ENCODE results near the gene DHRS4L2. TPM values are rescaled to one million over a fixed set of nuclear protein-coding genes. Genes with fewer than 3 reads are reported as not detected.
"Not testable (repeated sequence)": the region's sequence is repeated elsewhere in the genome, so short reads cannot be mapped to it uniquely, and the experiment has no call there.

Gene DHRS4L2
- total and polyA plus RNA-seq, 10 of the 15 experiments (the other 5 are each of a cell fraction or from before 2014, with no cell fraction given), result 2.8 to 49.3 (median 21.8) TPM

DNA sequence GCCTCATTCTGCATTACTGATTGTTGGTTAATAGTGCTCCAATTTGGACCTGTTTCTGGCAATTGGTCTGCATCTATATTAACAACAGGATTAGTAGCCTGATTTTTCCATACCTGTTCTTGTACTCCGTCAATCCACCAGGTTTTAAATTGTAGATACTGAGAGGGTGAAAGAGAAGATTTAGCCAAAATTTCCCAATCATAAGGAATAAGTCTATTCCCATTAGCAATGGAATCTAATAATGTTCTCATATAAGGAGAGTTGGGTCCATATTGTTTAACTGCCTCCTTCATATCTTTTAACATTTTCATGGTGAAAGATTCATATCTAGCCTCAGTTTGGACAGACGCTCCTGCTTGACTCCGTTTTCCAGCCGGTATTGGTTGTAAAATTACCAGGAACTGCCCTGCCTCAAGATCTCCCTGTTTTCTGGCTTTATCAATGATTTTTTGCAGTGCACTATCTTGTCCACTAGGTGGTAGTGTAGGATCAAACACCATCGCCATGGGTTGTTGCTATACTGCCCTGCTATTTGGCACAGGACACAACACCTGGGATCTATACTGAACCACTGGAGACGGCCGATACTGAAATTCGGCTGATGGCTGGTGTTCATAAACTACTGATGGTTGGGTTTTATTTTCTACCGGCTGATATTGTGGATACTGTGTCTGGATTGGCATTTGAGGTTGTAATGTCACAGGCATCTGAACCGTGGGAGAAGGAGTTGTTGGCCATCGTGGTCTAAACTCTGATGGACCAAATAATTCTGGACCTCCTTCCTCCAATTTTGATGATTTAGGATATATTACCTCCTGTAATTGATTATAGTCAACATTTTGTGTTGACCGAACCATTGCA is 25.2 kb downstream of the DHRS4L2 start (continued):
- TF ChIP-seq, protein P1, sequence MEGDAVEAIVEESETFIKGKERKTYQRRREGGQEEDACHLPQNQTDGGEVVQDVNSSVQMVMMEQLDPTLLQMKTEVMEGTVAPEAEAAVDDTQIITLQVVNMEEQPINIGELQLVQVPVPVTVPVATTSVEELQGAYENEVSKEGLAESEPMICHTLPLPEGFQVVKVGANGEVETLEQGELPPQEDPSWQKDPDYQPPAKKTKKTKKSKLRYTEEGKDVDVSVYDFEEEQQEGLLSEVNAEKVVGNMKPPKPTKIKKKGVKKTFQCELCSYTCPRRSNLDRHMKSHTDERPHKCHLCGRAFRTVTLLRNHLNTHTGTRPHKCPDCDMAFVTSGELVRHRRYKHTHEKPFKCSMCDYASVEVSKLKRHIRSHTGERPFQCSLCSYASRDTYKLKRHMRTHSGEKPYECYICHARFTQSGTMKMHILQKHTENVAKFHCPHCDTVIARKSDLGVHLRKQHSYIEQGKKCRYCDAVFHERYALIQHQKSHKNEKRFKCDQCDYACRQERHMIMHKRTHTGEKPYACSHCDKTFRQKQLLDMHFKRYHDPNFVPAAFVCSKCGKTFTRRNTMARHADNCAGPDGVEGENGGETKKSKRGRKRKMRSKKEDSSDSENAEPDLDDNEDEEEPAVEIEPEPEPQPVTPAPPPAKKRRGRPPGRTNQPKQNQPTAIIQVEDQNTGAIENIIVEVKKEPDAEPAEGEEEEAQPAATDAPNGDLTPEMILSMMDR (IDR thresholded peaks at IDR 0.05 in 2 of 3, conservative IDR thresholded peaks at IDR 0.05 in 1 of 3; ENCODE audit: control insufficient read depth in 2 of 3, extremely low read depth in 1 of 3, insufficient read depth in 1 of 3, low read depth in 3 of 3, low read length in 3 of 3), result peak; percentile 77 to 91 (median 81)
- no peak for TF ChIP-seq ZNF384 (IDR thresholded peaks at IDR 0.05; ENCODE audit: borderline replicate concordance, low read depth, low read length)
- TF ChIP-seq TAF1 (IDR thresholded peaks at IDR 0.05; ENCODE audit: borderline replicate concordance, low read depth, low read length), result no peak
- TF ChIP-seq NBN (IDR thresholded peaks at IDR 0.05), result 0 out of 2 replicates have a peak, but pooled peaks have one; percentile 32
- TF ChIP-seq BRCA1 (IDR thresholded peaks at IDR 0.05; ENCODE audit: low read depth, low read length), result no peak
- TF ChIP-seq TCF3 (IDR thresholded peaks at IDR 0.05; ENCODE audit: borderline replicate concordance, insufficient read depth, low read depth, low read length), result 0 out of 2 replicates have a peak, but pooled peaks have one; percentile 25
- TF ChIP-seq RAD21 (IDR thresholded peaks at IDR 0.05; ENCODE audit: insufficient read depth, low read depth, low read length), result peak; percentile 97
- TF ChIP-seq TCF7 (IDR thresholded peaks at IDR 0.05; ENCODE audit: borderline replicate concordance), result no peak
- TF ChIP-seq, protein P2, sequence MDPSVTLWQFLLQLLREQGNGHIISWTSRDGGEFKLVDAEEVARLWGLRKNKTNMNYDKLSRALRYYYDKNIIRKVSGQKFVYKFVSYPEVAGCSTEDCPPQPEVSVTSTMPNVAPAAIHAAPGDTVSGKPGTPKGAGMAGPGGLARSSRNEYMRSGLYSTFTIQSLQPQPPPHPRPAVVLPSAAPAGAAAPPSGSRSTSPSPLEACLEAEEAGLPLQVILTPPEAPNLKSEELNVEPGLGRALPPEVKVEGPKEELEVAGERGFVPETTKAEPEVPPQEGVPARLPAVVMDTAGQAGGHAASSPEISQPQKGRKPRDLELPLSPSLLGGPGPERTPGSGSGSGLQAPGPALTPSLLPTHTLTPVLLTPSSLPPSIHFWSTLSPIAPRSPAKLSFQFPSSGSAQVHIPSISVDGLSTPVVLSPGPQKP (IDR thresholded peaks at IDR 0.05; ENCODE audit: low read depth, low read length), result no peak

DNA sequence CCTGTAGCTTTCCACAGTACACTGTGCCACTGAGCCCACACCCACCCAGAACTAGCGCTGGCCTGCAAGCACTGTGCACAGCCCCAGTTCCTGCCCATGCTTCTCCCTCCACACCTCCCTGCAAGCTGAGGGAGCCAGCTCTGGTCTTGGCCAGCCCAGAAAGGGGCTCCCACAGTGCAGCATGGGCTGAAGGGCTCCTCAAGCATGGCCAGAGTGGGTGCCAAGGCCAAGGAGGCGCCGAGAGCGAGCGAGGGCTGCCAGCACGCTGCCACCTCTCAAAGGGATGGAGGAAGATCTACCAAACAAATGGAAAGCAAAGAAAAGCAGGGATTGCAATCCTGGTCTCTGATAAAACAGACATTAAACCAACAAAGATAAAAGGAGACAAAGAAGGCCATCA is 27.0 kb downstream of the DHRS4L2 start:
- H3K9ac ChIP-seq (ENCODE audit: control insufficient read depth, insufficient read depth, low read length); FAIRE-seq: not testable (repeated sequence)
- CTCF ChIA-PET, result interaction anchor here (0.6 to 5.3 kb wide), 4 partner anchors 30 to 93 kb away, joined by 3 to 33 read pairs (median 4); no protein-coding TSS in a partner anchor

DNA sequence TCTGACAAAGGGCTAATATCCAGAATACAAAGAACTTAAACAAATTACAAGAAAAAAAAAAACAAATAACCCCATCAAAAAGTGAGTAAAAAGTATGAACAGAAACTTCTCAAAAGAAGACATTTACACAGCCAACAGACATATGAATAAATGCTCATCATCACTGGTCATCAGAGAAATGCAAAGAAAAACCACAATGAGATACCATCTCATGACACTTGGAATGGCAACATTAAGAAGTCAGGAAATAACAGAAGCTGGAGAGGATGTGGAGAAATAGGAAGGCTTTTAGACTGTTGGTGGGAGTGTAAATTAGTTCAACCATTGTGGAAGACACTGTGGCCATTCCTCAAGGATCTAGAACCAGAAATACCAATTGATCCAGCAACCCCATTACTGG is 30.2 kb downstream of the DHRS4L2 start:
- H3K9me3 ChIP-seq (replicated peaks; ENCODE audit: control insufficient read depth, insufficient read depth, low read length); FAIRE-seq; H3K79me2 ChIP-seq (ENCODE audit: control insufficient read depth, insufficient read depth, low read length); DNase-seq (ENCODE audit: low read depth, low spot score); POLR2A ChIA-PET; H4K20me1 ChIP-seq (ENCODE audit: control insufficient read depth, insufficient read depth); RAD21 ChIA-PET (ENCODE audit: unreplicated experiment); SMC1A ChIA-PET (ENCODE audit: uncharacterized antibody, unreplicated experiment); CTCF ChIA-PET; H3K36me3 ChIP-seq (ENCODE audit: control insufficient read depth in 2 of 2, insufficient read depth in 2 of 2, low read length in 1 of 2); BruUV-seq (replicated peaks); in situ Hi-C loops (cut with MboI); H2AFZ ChIP-seq (ENCODE audit: control insufficient read depth, low read depth, low read length); ATAC-seq; H3K4me2 ChIP-seq (ENCODE audit: control insufficient read depth, insufficient read depth); H3K27ac ChIP-seq (ENCODE audit: control insufficient read depth, insufficient read depth); H3K4me3 ChIP-seq; H3K9ac ChIP-seq (ENCODE audit: control insufficient read depth, insufficient read depth, low read length); H3K4me1 ChIP-seq (ENCODE audit: control insufficient read depth, insufficient read depth, low read length); H3K27me3 ChIP-seq (replicated peaks in 1 of 2; ENCODE audit: control insufficient read depth in 2 of 2, insufficient read depth in 2 of 2, low read length in 1 of 2): not testable (repeated sequence)
- intact Hi-C loops (cut with micrococcal nuclease; ENCODE audit: unreplicated experiment), result loop anchor here (10.0 kb wide), 1 partner anchor 196 kb away; the partner anchor contains the start of genes CHMP4A and MDP1

More for the DNA sequence above, 27.0 kb downstream of the DHRS4L2 start:
- intact Hi-C loops (cut with micrococcal nuclease; ENCODE audit: unreplicated experiment), result loop anchor here (2.0 to 10.0 kb wide), 2 partner anchors 37 to 199 kb away; partner anchors contain the start of genes CARMIL3, CHMP4A and MDP1
- H3K27me3 ChIP-seq (replicated peaks in 1 of 2; ENCODE audit: control insufficient read depth in 2 of 2, insufficient read depth in 2 of 2, low read length in 1 of 2); H3K79me2 ChIP-seq (ENCODE audit: control insufficient read depth, insufficient read depth, low read length); H3K36me3 ChIP-seq (ENCODE audit: control insufficient read depth in 2 of 2, insufficient read depth in 2 of 2, low read length in 1 of 2); H3K27ac ChIP-seq (ENCODE audit: control insufficient read depth, insufficient read depth); DNase-seq (ENCODE audit: low read depth, low spot score); BruUV-seq (replicated peaks); in situ Hi-C loops (cut with MboI); H3K4me2 ChIP-seq (ENCODE audit: control insufficient read depth, insufficient read depth); H4K20me1 ChIP-seq (ENCODE audit: control insufficient read depth, insufficient read depth); H2AFZ ChIP-seq (ENCODE audit: control insufficient read depth, low read depth, low read length); H3K4me1 ChIP-seq (ENCODE audit: control insufficient read depth, insufficient read depth, low read length); ATAC-seq; POLR2A ChIA-PET; H3K9me3 ChIP-seq (replicated peaks; ENCODE audit: control insufficient read depth, insufficient read depth, low read length); H3K4me3 ChIP-seq: not testable (repeated sequence)
- 97% methylated on average over 6 of the region's 6 CpGs for WGBS (ENCODE audit: insufficient coverage, insufficient replicate concordance, low lambda C conversion rate, missing lambda C conversion rate)
- RAD21 ChIA-PET (ENCODE audit: unreplicated experiment), result interaction anchor here (1.1 to 2.1 kb wide), 3 partner anchors 42 to 93 kb away, joined by 3 to 6 read pairs (median 5); no protein-coding TSS in a partner anchor
- SMC1A ChIA-PET (ENCODE audit: uncharacterized antibody, unreplicated experiment), result interaction anchor here (1.8 kb wide), 1 partner anchor 41 kb away, joined by 7 read pairs; no protein-coding TSS in a partner anchor
